MCF 10A (cell line): ENCODE measurements around the gene U2AF2. TPM values are rescaled to one million over a fixed set of nuclear protein-coding genes. Genes with fewer than 3 reads are reported as not detected.

Experiments
- BruUV-seq: library from RNA; stranded (reverse); fragments of 400-500 nt; replicated peaks from 2 replicates; lab custom pipeline; 2021; lab: Mats Ljungman, UMichigan
- CTCF ChIA-PET: fragments of 300-600 bp; sonication (Branson Sonifier 250); formaldehyde crosslinking; extraction: SDS; loops from one replicate; lab custom pipeline; 2021; ENCODE audit warnings: antibody characterized with exemption, inconsistent platforms; lab: Yijun Ruan, JAX
- POLR2A ChIA-PET: fragments of 300-600, 350-650 bp; sonication (Branson Sonifier 250); formaldehyde crosslinking; extraction: SDS; loops from one replicate; lab custom pipeline; 2020; ENCODE audit warnings: antibody characterized with exemption, inconsistent platforms; lab: Yijun Ruan, JAX
- DNase-seq: peaks from one replicate; pipeline ENCODE4 v3.0.0-alpha.2; 2018; ENCODE audit not compliant: unreplicated experiment
- H3K27ac Mint-ChIP-seq: one replicate; pipeline ENCODE4 v1.8.0; 2022; ENCODE audit warnings: mild to moderate bottlenecking, low read depth, mixed read lengths; ENCODE audit not compliant: unreplicated experiment
- H3K27me3 Mint-ChIP-seq: one replicate; pipeline ENCODE4 v1.8.0; 2022; ENCODE audit warnings: mixed read lengths; ENCODE audit not compliant: insufficient read depth, unreplicated experiment
- H3K36me3 Mint-ChIP-seq: one replicate; pipeline ENCODE4 v1.8.0; 2022; ENCODE audit warnings: mild to moderate bottlenecking, moderate library complexity, mixed read lengths; ENCODE audit not compliant: insufficient read depth, unreplicated experiment
- H3K4me1 Mint-ChIP-seq: one replicate; pipeline ENCODE4 v1.8.0; 2022; ENCODE audit warnings: mixed read lengths; ENCODE audit not compliant: insufficient read depth, unreplicated experiment
- H3K4me3 Mint-ChIP-seq: one replicate; pipeline ENCODE4 v1.8.0; 2022; ENCODE audit warnings: mild to moderate bottlenecking, moderate library complexity, mixed read lengths; ENCODE audit not compliant: unreplicated experiment
- H3K9me3 Mint-ChIP-seq: one replicate; pipeline ENCODE4 v1.8.0; 2022; ENCODE audit warnings: mixed read lengths; ENCODE audit not compliant: unreplicated experiment
- intact Hi-C: fragments of 100-400 bp; cut with micrococcal nuclease; formaldehyde crosslinking; loops from 2 replicates; pipeline ENCODE4 v1.14.1; 2022
- total RNA-seq: library from RNA; stranded (reverse); gene quantifications from 2 replicates; pipeline ENCODE4 v1.2.3, GENCODE V29; 2022
- TF ChIP-seq, protein P1 (sequence below): fragments of 200-600 bp; IDR thresholded peaks from one replicate; pipeline ENCODE4 v1.8.0; 2022; ENCODE audit warnings: antibody characterized with exemption, mild to moderate bottlenecking; ENCODE audit not compliant: unreplicated experiment

The U2AF2 gene
- total RNA-seq, 1 experiment from 2014 or later, result 280 TPM

GRCh38 chr19:55653651-55654322 is 1.0 kb upstream of the U2AF2 start:
- Mint-ChIP-seq H3K4me1 (peaks cover 22% of the 10 kb centered on the region), H3K27ac (peak overlapping the region; percentile 98), H3K36me3 (peaks cover 16% of the 10 kb centered on the region), H3K27me3 (no peaks in the 10 kb centered on the region), H3K4me3 (peak overlapping the region; percentile 84), H3K9me3 (no peaks in the 10 kb centered on the region)
- BruUV-seq, result TSS peak; percentile 66
- ChIA-PET CTCF (interaction anchor here (0.6 to 3.3 kb wide), 25 partner anchors 9 to 1797 kb away, joined by 3 to 28 read pairs (median 4); partner anchors contain the start of genes CDC42EP5, FIZ1, ZNF581 and ZNF784), POLR2A (interaction anchor here (0.6 to 1.6 kb wide), 25 partner anchors 8 to 1465 kb away, joined by 3 to 22 read pairs (median 6); partner anchors contain the start of genes FIZ1, LENG9, MBOAT7 and PPP6R1)
- intact Hi-C loops, result loop anchor here (1.0 kb wide), 1 partner anchor 10 kb away; the partner anchor contains the start of gene ZNF581
- TF ChIP-seq, protein P1, sequence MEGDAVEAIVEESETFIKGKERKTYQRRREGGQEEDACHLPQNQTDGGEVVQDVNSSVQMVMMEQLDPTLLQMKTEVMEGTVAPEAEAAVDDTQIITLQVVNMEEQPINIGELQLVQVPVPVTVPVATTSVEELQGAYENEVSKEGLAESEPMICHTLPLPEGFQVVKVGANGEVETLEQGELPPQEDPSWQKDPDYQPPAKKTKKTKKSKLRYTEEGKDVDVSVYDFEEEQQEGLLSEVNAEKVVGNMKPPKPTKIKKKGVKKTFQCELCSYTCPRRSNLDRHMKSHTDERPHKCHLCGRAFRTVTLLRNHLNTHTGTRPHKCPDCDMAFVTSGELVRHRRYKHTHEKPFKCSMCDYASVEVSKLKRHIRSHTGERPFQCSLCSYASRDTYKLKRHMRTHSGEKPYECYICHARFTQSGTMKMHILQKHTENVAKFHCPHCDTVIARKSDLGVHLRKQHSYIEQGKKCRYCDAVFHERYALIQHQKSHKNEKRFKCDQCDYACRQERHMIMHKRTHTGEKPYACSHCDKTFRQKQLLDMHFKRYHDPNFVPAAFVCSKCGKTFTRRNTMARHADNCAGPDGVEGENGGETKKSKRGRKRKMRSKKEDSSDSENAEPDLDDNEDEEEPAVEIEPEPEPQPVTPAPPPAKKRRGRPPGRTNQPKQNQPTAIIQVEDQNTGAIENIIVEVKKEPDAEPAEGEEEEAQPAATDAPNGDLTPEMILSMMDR, result peak; percentile 99
- peak; percentile 98 for DNase-seq

DNA sequence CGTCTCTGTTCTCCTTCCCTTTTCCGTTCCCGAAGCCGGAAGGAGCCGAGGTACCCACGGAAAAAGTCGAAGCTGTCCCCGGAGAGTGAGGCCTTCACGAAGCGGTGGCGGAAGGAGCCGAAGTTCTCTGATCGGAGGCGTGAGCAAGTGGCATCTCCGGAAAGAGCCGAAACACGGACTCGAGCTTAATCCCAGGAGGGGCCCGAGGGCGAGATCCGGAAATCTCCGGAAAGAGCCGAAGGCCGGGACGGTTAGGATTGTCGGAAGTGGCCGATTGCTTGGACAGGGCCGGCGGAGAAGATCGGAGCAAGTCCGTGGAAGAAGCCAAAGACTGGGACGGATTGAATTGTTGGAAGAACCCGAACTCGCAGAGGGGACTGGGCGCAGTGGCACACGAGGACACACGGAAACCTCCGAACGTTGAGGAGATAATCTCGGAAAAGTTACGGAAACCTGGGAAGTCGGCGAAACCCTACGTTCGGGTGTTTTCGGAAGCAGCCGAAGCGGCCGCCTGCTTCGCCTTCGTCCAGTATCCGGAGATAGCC is 440 bp upstream of the U2AF2 start:
- H3K9me3 Mint-ChIP-seq, result no peaks in the 10 kb centered on the region
- peaks cover 25% of the 10 kb centered on the region for H3K4me1 Mint-ChIP-seq
- no TSS peak for BruUV-seq
- POLR2A ChIA-PET, result interaction anchor here (0.6 to 1.6 kb wide), 27 partner anchors 9 to 1465 kb away, joined by 3 to 22 read pairs (median 5); partner anchors contain the start of genes FIZ1, LENG9, MBOAT7 and PPP6R1
- peak overlapping the region; percentile 98 for H3K27ac Mint-ChIP-seq
- TF ChIP-seq, protein P1, result no peak
- CTCF ChIA-PET, result interaction anchor here (0.6 to 3.3 kb wide), 15 partner anchors 10 to 1798 kb away, joined by 3 to 28 read pairs (median 4); partner anchors contain the start of genes FIZ1, ZNF581, ZNF784 and ZNF865
- H3K27me3 Mint-ChIP-seq, result no peaks in the 10 kb centered on the region
- peaks cover 16% of the 10 kb centered on the region for H3K36me3 Mint-ChIP-seq
- intact Hi-C loops, result no loop called here
- peak overlapping the region; percentile 84 for H3K4me3 Mint-ChIP-seq
- DNase-seq, result peak; percentile 100

DNA sequence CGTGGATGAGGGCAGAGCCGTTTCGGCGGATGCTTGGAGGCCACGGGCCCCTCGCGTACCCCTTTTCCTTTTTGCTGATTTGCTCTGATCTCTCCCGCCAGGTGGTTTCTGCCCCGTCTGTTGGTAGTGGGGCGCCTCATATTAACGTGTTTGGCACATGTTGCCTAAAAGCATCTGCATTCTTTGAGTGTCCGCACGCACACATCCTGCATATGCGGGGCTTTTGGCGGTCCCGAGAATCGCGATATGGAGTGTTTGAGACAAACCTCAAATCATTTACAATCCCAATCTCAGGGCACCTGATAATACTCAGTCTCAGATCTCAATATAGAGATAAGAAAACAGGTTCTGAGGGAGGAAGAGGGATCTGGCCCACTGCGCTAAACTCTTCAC is 809 bp downstream of the U2AF2 start:
- H3K36me3 Mint-ChIP-seq, result peaks cover 21% of the 10 kb centered on the region

More for the DNA sequence above, 809 bp downstream of the U2AF2 start:
- ChIA-PET POLR2A (interaction anchor here (1.5 to 2.9 kb wide), 5 partner anchors 16 to 56 kb away, joined by 3 to 12 read pairs (median 7); partner anchors contain the start of genes FIZ1 and ZNF524), CTCF (no interaction called here)
- H3K4me3 Mint-ChIP-seq, result peak overlapping the region; percentile 84
- no peaks in the 10 kb centered on the region for H3K27me3 Mint-ChIP-seq
- peak overlapping the region; percentile 98 for H3K27ac Mint-ChIP-seq
- DNase-seq, result no peak
- BruUV-seq, result TSS peak; percentile 49
- H3K4me1 Mint-ChIP-seq, result peaks cover 29% of the 10 kb centered on the region
- intact Hi-C loops, result no loop called here
- TF ChIP-seq, protein P1, result no peak
- no peaks in the 10 kb centered on the region for H3K9me3 Mint-ChIP-seq
